Choroid plexus epithelial cell (primary cell): ENCODE measurements around the gene NLGN1.

Experiments used
- DNase-seq: peaks from one replicate; pipeline ENCODE4 v3.0.0-alpha.2; 2010; ENCODE audit warnings: low read depth
- H3K4me3 ChIP-seq: 2 replicates; pipeline ENCODE4 v1.5.1; 2011; ENCODE audit warnings: low read depth, mild to moderate bottlenecking, control low read depth, low read length, moderate library complexity
- TF ChIP-seq, protein P1 (sequence below): conservative IDR thresholded peaks from 2 replicates; pipeline ENCODE4 v1.5.1; 2011; ENCODE audit warnings: low read depth, mild to moderate bottlenecking, control low read depth, inconsistent platforms, low read length, moderate library complexity

Gene NLGN1

DNA sequence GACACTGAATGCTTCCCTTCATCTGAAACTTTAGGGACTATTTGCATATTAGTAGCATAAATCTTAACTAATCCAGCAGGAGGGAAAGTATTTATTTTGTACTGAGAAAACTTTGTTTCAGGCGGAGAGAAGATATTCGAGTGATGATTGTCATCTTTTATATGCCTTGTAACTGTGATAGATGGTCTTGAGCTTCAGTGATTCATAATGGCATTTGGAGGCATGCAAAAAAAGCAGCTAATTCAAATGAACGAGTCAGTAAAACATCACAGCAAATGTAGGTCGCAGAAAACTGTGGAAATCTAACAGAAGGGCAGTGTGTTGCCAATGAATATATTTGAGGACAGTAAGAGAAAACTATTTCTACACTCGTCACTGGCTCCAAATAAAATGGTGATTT is 817.9 kb downstream of the NLGN1 start:
- no peak overlapping the region for H3K4me3 ChIP-seq
- DNase-seq, result no peak
- TF ChIP-seq, protein P1, sequence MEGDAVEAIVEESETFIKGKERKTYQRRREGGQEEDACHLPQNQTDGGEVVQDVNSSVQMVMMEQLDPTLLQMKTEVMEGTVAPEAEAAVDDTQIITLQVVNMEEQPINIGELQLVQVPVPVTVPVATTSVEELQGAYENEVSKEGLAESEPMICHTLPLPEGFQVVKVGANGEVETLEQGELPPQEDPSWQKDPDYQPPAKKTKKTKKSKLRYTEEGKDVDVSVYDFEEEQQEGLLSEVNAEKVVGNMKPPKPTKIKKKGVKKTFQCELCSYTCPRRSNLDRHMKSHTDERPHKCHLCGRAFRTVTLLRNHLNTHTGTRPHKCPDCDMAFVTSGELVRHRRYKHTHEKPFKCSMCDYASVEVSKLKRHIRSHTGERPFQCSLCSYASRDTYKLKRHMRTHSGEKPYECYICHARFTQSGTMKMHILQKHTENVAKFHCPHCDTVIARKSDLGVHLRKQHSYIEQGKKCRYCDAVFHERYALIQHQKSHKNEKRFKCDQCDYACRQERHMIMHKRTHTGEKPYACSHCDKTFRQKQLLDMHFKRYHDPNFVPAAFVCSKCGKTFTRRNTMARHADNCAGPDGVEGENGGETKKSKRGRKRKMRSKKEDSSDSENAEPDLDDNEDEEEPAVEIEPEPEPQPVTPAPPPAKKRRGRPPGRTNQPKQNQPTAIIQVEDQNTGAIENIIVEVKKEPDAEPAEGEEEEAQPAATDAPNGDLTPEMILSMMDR, result no peak

DNA sequence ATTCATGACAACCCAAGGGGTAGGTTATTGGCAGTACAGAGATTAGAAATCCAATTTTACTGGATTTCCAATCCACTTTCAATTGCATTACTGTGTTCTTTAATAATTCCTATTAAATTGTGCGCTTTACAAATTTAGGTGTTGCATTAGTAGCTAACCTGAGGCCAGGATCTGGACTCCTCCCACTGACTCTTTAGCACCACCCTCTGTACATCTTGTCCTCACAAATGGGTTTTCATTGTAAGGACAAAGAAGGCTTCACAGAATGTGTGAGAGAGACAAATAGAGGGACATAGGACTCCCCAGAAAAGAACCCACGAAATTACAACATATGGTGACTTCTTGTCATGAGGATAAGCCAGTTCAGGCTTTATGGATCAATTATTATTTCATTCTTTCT is 818.5 kb downstream of the NLGN1 start:
- no peak for DNase-seq
- TF ChIP-seq, protein P1, result no peak
- no peak overlapping the region for H3K4me3 ChIP-seq

DNA sequence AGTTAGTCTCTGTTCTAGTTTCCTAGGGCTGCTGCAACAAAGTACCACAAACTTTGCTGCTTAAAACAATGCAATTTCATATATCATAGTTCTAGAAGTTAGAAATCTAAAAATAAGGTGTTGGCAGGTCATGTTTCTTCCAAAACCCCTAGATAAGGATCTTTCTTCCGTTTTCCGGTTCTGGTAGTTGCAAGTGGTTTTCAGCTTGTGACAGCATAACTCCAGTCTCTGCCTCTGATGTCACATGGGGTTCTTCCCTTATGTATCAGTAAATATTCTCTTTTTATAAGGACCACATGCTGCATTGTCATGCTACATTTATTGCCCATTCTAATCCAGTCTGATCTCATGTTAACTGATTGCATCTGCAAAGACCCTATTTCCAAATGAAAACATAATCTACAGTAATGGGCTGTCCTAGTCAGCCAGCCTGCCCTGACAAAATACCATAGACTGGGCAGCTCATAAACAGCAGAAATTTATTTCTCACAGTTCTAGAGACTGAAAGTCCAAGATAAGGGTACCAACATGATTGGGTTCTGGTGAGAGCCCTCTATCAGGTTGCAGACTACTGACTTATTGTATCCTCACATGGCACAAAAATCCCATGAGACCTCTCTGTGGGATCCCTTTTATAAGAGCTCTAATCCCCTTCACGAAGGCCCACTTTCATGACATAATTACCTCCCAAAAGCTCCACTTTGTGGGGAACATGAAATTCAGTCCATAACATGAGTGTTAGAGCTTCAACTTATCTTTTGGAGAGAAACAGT is 819.6 kb downstream of the NLGN1 start:
- DNase-seq, result no peak
- H3K4me3 ChIP-seq, result no peak overlapping the region
- TF ChIP-seq, protein P1, result no peak

DNA sequence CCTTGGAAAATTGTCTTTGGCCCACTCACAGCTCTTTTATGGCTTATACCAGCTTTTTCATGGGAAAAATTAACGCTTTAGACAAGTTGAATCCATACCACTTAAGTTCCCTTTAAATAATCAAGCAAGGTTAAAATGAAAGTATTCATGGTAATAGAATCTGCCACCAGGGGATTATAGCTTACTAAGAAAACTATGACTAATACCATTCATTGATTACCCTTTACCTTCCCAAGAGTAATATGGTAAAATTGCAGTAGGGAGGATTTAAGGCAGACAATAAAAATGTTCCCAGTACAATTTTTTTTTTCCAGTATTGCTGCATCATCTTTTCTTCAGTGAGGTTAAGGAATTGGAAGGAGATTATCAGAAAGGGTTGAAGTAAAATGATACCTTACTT is 820.5 kb downstream of the NLGN1 start:
- DNase-seq, result peak; percentile 9
- H3K4me3 ChIP-seq, result no peak overlapping the region
- TF ChIP-seq, protein P1, result no peak

DNA sequence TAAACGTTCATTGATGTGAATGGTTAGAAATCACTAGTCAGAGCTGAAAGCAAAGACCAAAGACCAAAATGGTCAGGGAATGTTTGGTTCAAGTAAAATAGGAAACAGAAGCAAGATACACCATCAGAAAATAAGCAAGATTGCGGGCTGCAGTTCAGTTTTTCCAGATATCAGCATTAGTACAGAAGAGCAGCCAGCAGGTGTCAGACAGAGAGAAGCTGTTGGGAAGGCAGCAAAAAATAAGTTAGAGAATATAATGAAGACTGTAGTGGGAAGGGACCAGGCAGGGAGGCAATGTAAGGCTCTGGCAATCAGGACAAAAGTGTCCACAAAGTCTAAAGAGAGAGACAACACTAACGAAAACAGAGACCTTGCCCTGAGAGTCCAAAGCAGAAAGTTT is 822.2 kb downstream of the NLGN1 start:
- DNase-seq, result no peak
- TF ChIP-seq, protein P1, result no peak
- H3K4me3 ChIP-seq, result no peak overlapping the region

DNA sequence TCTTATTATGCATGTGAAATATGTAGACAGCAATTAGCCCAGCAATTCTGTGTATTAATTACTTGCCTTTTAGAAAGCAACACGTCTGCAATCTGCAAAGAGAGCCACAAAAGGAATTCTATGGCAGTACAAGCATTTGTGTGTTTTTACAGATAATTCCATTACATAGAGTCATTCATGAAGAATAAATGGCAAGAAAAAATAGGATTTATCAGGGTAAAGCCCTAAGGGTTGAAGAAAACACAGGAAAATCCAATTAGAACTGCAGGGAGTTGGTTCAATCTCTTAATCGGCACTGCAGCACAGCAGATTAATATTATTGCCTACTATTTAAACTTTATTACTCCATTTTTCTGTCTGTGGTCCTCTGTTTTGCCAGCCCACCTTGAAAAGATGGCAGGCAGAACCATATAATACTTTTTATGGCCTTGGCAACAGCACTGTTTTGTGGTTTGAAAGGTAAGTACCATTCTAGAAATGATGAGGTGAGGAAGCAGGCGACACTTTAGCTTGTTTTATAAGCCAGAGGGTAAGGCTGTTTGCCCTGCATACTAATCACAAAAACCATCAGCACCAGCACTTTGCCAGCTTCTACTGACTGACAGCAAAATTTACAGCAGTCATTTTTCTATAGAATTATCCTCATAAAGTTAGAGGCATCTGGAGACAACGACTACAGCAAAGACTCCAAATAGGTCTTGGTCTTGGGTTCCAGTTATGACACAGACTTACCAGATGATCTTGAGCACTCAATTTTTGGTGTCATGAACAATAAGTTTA is 823.4 kb downstream of the NLGN1 start:
- TF ChIP-seq, protein P1, result no peak
- no peak overlapping the region for H3K4me3 ChIP-seq
- DNase-seq, result no peak
